UCSD-AML1 (cell line): ENCODE measurements around the gene TMEM45B.
"Not testable (repeated sequence)": the region's sequence is repeated elsewhere in the genome, so short reads cannot be mapped to it uniquely, and the experiment has no call there.

Experiments used
- DNase-seq: peaks from one replicate; lab custom pipeline; 2025; ENCODE audit not compliant: unreplicated experiment; lab: John Stamatoyannopoulos, UW

TMEM45B gene

DNA sequence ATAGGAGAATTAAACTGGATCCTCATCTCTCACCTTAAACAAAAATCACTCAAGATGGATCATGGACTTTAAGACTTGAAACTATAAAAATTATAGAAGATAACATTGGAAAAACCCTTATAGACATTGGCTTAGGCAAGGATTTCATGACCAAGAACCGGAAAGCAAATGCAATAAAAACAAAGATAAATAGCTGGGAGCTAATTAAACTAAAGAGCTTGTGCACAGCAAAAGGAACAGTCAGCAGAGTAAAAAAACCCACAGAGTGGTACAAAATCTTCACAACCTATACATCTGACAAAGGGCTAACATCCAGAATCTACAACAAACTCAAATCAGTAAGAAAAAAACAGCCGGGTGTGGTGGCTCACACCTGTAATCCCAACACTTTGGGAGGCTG is 7.4 kb upstream of the TMEM45B start:
- not testable (repeated sequence) for DNase-seq

DNA sequence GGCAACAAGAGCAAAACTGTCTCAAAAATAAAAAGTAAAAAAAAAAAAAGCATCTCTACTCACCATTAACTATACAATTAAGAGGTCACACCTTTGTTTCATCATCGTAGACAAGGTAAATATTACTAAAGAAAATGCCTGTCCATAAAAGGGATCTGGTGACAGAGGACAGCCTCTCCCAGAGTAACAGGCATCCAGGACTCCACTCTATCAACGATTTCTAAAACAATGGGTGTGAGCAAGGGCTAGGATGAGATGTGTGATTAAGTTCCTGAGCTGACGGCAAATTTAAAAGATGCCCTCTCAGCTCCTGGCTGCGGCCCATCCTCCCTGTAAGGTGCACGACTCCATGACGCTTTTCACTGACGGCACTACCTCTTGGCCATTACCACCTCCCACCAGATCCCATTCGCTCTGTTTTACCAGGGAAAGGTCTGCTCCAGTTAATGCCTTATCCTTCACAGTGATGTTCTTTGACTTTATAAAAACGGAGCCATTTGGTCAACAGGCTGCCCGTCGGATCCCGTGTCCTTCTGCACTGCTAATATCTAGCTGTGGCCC is 2.3 kb upstream of the TMEM45B start:
- DNase-seq = no peak

- DNase-seq = no peak
Observed at GRCh38 chr11:129814244-129815014, 1.2 kb upstream of the TMEM45B start.

DNA sequence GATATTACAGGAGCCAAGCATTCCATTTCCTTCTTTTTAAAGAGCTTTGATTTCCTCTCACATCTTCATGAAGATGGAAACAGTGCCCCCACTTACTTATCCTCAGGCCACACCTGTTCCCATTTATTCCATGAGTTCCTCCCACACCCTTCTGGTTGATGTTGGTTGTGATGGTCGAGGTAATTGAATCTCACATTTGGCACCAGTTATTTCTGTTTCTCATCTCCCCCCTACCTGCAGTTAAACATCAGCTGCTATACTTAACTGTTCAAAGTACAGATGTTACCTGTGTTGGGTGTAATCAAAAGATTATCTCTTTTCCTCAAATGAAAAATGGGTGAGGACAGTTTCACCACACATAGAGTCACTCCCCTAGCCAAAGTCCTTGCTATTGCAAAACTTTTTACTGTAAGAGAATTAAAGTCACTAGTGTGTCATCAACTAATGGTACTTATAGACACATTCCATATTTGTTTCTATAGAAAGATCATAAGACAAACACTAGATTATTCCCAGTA is 1.9 kb downstream of the TMEM45B start:
- no peak for DNase-seq

DNA sequence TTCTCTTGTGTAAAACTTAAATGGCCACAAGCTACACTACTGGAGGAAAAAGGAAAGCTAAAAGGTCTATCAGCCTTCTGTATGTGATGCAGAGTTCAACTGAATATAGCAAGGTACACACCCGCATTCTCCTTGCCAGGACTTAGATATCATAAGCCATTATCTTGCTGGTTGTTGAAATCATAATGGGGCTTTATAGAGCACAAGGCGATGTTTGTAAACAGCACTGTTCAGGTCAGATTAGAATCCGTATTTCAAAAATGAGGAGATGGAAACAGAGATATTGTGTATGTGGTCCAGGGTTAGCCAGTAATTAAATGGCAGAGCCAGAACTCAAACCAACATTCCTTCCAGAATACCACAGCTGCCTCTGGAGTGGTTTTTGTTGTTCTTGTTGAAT is 2.6 kb downstream of the TMEM45B start:
- DNase-seq = not testable (repeated sequence)

DNA sequence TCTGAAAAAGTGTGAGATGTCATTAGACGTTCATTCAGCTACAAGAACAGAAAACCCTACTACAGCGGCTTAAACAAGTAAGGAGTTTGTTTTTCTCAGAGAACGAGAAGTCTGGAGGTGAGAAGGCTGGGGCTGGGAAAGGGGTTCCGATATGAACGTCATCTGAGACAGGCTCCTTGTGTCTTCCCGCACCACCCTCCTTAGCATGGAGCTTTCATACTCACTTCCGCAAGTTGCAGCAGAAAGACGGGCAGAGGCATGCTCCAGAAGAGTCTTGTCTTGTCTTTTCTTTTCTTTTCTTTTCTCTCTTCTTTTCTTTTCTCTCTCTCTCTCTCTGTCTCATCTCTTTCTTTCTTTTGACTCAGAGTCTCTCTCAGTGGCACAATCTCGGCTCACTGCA is 3.6 kb downstream of the TMEM45B start:
- DNase-seq = no peak

DNA sequence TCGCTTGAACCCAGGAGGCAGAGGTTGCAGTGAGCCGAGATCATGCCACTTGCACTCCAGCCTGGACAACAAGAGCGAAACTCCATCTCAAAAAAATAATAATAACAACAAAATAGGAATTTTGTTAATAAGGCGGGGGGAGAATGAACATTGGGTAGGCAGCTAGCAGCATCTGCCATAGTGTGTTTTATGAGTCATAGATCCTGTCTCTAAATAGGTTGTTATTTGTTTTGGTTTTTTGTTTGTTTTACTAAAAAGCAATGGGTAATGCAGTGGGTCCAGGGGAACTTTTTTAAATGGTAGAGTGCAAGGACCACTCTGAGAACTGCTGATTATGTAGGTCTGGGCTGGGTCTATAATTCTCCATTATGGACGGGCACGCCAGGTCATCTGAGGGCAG is 4.6 kb downstream of the TMEM45B start:
- DNase-seq = not testable (repeated sequence)

DNA sequence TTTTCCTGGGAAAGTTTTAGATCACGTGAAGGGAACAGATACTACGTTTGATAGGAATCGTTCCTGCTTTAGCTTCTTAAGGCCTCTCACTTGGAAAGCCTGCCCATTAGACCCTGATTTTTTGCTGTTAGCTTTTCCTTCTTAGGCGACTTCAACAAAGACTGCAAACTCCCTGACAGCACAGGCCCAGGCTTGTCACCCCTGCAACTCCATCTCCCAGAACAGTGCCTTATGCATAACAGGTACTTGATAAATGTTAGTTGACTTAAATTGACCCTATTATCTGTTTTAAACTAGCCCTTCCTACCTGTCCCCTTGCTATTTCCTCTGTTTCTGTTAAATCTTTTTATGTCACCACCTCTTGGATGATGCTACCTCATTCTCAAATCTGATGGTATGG is 7.6 kb downstream of the TMEM45B start:
- not testable (repeated sequence) for DNase-seq

- DNase-seq = not testable (repeated sequence)
Observed at GRCh38 chr11:129823799-129824198, 8.2 kb downstream of the TMEM45B start.

- DNase-seq = peak; percentile 40
Observed at GRCh38 chr11:129825380-129825779, 9.7 kb downstream of the TMEM45B start.

DNA sequence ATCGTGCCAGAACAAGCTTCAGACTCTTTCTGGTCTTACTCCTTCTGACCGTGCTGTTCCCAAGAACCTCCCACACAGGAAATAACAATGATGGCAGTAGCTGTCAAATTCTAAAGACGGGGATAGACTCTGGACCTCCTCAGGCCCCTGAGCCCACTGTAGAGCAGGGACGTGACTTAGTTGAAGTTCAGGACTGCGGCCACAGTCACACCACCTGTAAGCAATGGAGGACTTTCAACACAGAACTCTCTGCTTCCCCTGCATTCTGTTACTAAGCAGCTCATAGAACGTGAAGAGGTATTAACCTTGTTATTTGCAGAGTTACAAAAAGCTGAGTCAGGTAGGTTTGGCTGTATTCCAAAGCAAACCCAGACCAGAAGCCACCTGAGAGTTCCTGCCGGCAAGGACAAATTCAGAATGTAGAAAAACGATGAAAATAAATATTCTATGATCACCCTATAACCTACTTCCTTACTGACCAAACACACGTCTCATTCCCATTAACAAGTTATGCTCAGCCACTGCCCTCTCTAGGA is 12.7 kb downstream of the TMEM45B start:
- DNase-seq = no peak

DNA sequence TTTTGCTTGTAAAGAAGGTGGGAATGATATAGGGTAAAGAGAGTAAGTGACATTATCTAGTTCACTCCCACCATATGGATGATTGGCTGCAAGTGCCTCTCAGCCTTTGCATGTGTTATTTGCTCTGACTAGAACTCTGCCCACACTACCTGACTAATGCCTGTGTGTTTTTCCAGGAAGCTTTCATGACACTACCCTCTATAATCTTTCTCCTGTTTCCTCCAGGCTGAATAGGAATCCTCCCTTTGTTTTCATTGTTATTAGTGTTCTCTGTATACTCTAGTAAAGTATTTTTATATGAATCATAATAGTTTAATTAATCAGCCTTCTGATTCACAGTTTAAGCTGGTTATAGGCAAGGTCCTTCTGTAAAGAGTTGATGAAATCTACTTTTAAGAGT is 13.8 kb downstream of the TMEM45B start:
- DNase-seq = not testable (repeated sequence)

- DNase-seq = not testable (repeated sequence)
Observed at GRCh38 chr11:129831227-129831626, 15.6 kb downstream of the TMEM45B start.

DNA sequence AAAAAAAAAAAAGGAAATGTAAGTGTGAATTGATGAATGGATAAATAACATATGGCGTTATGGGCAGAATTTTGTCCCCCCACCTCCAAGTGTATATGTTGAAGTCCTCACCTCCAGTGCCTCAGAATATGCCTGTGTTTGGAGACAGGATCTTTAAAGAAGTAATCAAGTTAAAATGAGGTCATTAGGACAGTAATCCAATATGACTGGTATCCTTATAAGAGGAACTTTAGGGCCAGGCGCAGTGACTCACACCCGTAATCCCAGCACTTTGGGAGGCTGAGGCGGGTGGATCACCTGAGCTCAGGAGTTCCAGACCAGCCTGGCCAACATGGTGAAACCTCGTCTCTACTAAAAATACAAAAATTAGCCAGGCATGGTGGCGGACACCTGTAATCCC is 17.6 kb downstream of the TMEM45B start:
- not testable (repeated sequence) for DNase-seq

DNA sequence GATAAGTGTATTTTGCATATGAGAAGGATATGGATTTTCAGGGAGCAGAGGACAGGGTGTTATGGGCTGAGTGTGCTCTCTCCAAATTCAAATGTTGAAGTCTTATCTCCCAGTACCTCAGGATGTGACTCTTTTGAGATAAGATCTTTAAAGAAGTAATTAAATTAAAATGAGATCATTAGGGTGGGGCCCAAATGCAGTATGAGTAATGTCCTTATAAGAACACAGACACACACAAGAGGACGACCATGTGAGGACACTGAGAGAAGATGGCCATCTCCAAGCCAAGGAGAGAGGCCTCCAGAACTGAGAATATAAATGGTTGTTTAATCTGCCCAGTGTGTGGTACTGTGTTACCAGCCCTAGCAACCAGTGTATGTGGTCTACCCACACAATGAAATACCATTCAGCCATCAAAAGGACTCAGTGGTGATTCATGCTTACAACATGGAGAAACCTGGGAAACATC is 20.8 kb downstream of the TMEM45B start:
- not testable (repeated sequence) for DNase-seq

GRCh38 chr11:129836979-129837378 is 21.3 kb downstream of the TMEM45B start:
- no peak for DNase-seq

GRCh38 chr11:129840236-129840635 is 24.6 kb downstream of the TMEM45B start:
- no peak for DNase-seq

DNA sequence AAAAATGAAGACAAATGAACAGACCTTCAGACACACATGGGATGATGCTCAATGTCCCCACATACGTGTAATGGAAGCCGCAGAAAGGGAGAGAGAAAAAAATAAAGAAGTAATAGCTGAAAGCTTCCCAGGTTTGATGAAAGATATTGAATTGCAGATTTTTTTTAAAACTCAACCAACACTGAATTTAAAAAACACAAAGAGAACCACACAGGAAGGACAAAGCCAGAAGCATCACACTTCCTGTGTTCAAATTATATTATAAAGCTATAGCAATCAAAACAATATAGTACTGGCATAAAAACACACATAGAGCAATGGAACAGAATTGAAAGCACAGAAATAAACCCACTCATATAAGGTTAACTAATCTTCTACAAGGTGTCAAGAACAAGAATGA is 26.5 kb downstream of the TMEM45B start:
- DNase-seq = no peak

- DNase-seq = no peak
Observed at GRCh38 chr11:129846508-129847335, 31.1 kb downstream of the TMEM45B start.

GRCh38 chr11:129847361-129847760 is 31.7 kb downstream of the TMEM45B start:
- not testable (repeated sequence) for DNase-seq

- DNase-seq = no peak
Observed at GRCh38 chr11:129849447-129850130, 33.9 kb downstream of the TMEM45B start.
